Measurements from ENCODE around the gene TMC3. TPM values are rescaled to one million over a fixed set of nuclear protein-coding genes. Genes with fewer than 3 reads are reported as not detected.
"Not testable (repeated sequence)": the region's sequence is repeated elsewhere in the genome, so short reads cannot be mapped to it uniquely, and the experiment has no call there.

Gene TMC3
- not detected for total RNA-seq

- intact Hi-C loops (cut with micrococcal nuclease): no loop called here
Observed at GRCh38 chr15:81373775-81374395, at the start of gene TMC3. TMC3 (minus strand) TSS chr15:81374213; CDS start chr15:81374077, 136 bp downstream.

GRCh38 chr15:81421461-81421860 is 47.4 kb upstream of the TMC3 start:
- CTCF ChIA-PET: interaction anchor here (0.6 to 1.6 kb wide), 4 partner anchors 20 to 775 kb away, joined by 3 to 6 read pairs (median 5); no protein-coding TSS in a partner anchor
- no peak overlapping the region for H3K27ac Mint-ChIP-seq
- H3K27me3 Mint-ChIP-seq (ENCODE audit: low read depth): no peaks in the 10 kb centered on the region
- intact Hi-C loops (cut with micrococcal nuclease): no loop called here
- no peaks in the 10 kb centered on the region for H3K9me3 Mint-ChIP-seq
- no peak for DNase-seq
- H3K36me3 Mint-ChIP-seq (ENCODE audit: low read depth): no peaks in the 10 kb centered on the region
- H3K4me3 Mint-ChIP-seq: no peak overlapping the region
- H3K4me1 Mint-ChIP-seq (ENCODE audit: low read depth): no peaks in the 10 kb centered on the region

More at GRCh38 chr15:81373775-81374395, at the start of gene TMC3:
- no peaks in the 10 kb centered on the region for H3K9me3 Mint-ChIP-seq
- no peaks in the 10 kb centered on the region for H3K4me1 Mint-ChIP-seq (ENCODE audit: low read depth)
- DNase-seq: no peak
- H3K36me3 Mint-ChIP-seq (ENCODE audit: low read depth): no peaks in the 10 kb centered on the region
- H3K27me3 Mint-ChIP-seq (ENCODE audit: low read depth): no peaks in the 10 kb centered on the region
- no peak within 1 kb of the TSS for H3K4me3 Mint-ChIP-seq
- CTCF ChIA-PET: no interaction called here
- H3K27ac Mint-ChIP-seq: no peak within 1 kb of the TSS

- DNase-seq: no peak
- H3K36me3 Mint-ChIP-seq (ENCODE audit: low read depth): no peaks in the 10 kb centered on the region
- no peak overlapping the region for H3K4me3 Mint-ChIP-seq
- H3K27ac Mint-ChIP-seq: no peak overlapping the region
- H3K9me3 Mint-ChIP-seq: no peaks in the 10 kb centered on the region
- CTCF ChIA-PET: interaction anchor here (0.7 kb wide), 1 partner anchor 165 kb away, joined by 3 read pairs; no protein-coding TSS in a partner anchor
- peaks cover 8% of the 10 kb centered on the region for H3K27me3 Mint-ChIP-seq (ENCODE audit: low read depth)
- intact Hi-C loops (cut with micrococcal nuclease): no loop called here
- H3K4me1 Mint-ChIP-seq (ENCODE audit: low read depth): peaks cover 4% of the 10 kb centered on the region
Observed at GRCh38 chr15:81419332-81419943, 45.4 kb upstream of the TMC3 start.

- Mint-ChIP-seq H3K36me3 (ENCODE audit: low read depth) (no peaks in the 10 kb centered on the region), H3K27ac (no peak overlapping the region), H3K9me3 (no peaks in the 10 kb centered on the region), H3K27me3 (ENCODE audit: low read depth) (peaks cover 12% of the 10 kb centered on the region), H3K4me3 (no peak overlapping the region), H3K4me1 (ENCODE audit: low read depth) (peaks cover 8% of the 10 kb centered on the region)
- CTCF ChIA-PET: no interaction called here
- DNase-seq: no peak
- intact Hi-C loops (cut with micrococcal nuclease): no loop called here
Observed at GRCh38 chr15:81418891-81419290, 44.9 kb upstream of the TMC3 start.

- no peaks in the 10 kb centered on the region for H3K9me3 Mint-ChIP-seq
- H3K27ac Mint-ChIP-seq: no peak overlapping the region
- DNase-seq: no peak
- H3K36me3 Mint-ChIP-seq (ENCODE audit: low read depth): no peaks in the 10 kb centered on the region
- CTCF ChIA-PET: no interaction called here
- intact Hi-C loops (cut with micrococcal nuclease): no loop called here
- H3K4me3 Mint-ChIP-seq: no peak overlapping the region
- H3K4me1 Mint-ChIP-seq (ENCODE audit: low read depth): peaks cover 8% of the 10 kb centered on the region
- H3K27me3 Mint-ChIP-seq (ENCODE audit: low read depth): peaks cover 14% of the 10 kb centered on the region
Observed at GRCh38 chr15:81418444-81418843, 44.4 kb upstream of the TMC3 start.

GRCh38 chr15:81414274-81414968 is 40.4 kb upstream of the TMC3 start:
- H3K27me3 Mint-ChIP-seq (ENCODE audit: low read depth): peaks cover 16% of the 10 kb centered on the region
- H3K9me3 Mint-ChIP-seq; H3K4me3 Mint-ChIP-seq; H3K27ac Mint-ChIP-seq; intact Hi-C loops (cut with micrococcal nuclease); H3K36me3 Mint-ChIP-seq (ENCODE audit: low read depth): not testable (repeated sequence)
- H3K4me1 Mint-ChIP-seq (ENCODE audit: low read depth): peaks cover 12% of the 10 kb centered on the region
- DNase-seq: peak; percentile 11
- CTCF ChIA-PET: interaction anchor here (1.3 kb wide), 2 partner anchors 10 to 148 kb away, joined by 4 read pairs; no protein-coding TSS in a partner anchor

- Mint-ChIP-seq H3K27ac (no peak overlapping the region), H3K9me3 (no peaks in the 10 kb centered on the region), H3K36me3 (ENCODE audit: low read depth) (no peaks in the 10 kb centered on the region), H3K27me3 (ENCODE audit: low read depth) (peaks cover 16% of the 10 kb centered on the region), H3K4me1 (ENCODE audit: low read depth) (peaks cover 12% of the 10 kb centered on the region), H3K4me3 (no peak overlapping the region)
- intact Hi-C loops (cut with micrococcal nuclease): no loop called here
- no peak for DNase-seq
- CTCF ChIA-PET: interaction anchor here (1.3 kb wide), 2 partner anchors 9 to 148 kb away, joined by 4 read pairs; no protein-coding TSS in a partner anchor
Observed at GRCh38 chr15:81413851-81414250, 39.8 kb upstream of the TMC3 start.

GRCh38 chr15:81411969-81412633 is 38.1 kb upstream of the TMC3 start:
- Mint-ChIP-seq H3K27me3 (ENCODE audit: low read depth) (peaks cover 16% of the 10 kb centered on the region), H3K9me3 (no peaks in the 10 kb centered on the region), H3K4me3 (no peak overlapping the region), H3K36me3 (ENCODE audit: low read depth) (no peaks in the 10 kb centered on the region), H3K4me1 (ENCODE audit: low read depth) (peaks cover 12% of the 10 kb centered on the region), H3K27ac (no peak overlapping the region)
- CTCF ChIA-PET: interaction anchor here (0.5 kb wide), 1 partner anchor 19 kb away, joined by 5 read pairs; no protein-coding TSS in a partner anchor
- intact Hi-C loops (cut with micrococcal nuclease): no loop called here
- no peak for DNase-seq

GRCh38 chr15:81411051-81411450 is 37.0 kb upstream of the TMC3 start:
- intact Hi-C loops (cut with micrococcal nuclease): no loop called here
- H3K27ac Mint-ChIP-seq: no peak overlapping the region
- peaks cover 12% of the 10 kb centered on the region for H3K4me1 Mint-ChIP-seq (ENCODE audit: low read depth)
- peaks cover 16% of the 10 kb centered on the region for H3K27me3 Mint-ChIP-seq (ENCODE audit: low read depth)
- CTCF ChIA-PET: interaction anchor here (0.5 to 2.2 kb wide), 9 partner anchors 10 to 594 kb away, joined by 3 to 13 read pairs (median 4); no protein-coding TSS in a partner anchor
- no peaks in the 10 kb centered on the region for H3K9me3 Mint-ChIP-seq
- H3K36me3 Mint-ChIP-seq (ENCODE audit: low read depth): no peaks in the 10 kb centered on the region
- H3K4me3 Mint-ChIP-seq: no peak overlapping the region
- DNase-seq: no peak

GRCh38 chr15:81410318-81410753 is 36.3 kb upstream of the TMC3 start:
- H3K4me3 Mint-ChIP-seq: no peak overlapping the region
- H3K27ac Mint-ChIP-seq: no peak overlapping the region
- peak; percentile 31 for DNase-seq
- peaks cover 14% of the 10 kb centered on the region for H3K27me3 Mint-ChIP-seq (ENCODE audit: low read depth)
- H3K4me1 Mint-ChIP-seq (ENCODE audit: low read depth): peaks cover 12% of the 10 kb centered on the region
- H3K9me3 Mint-ChIP-seq: no peaks in the 10 kb centered on the region
- CTCF ChIA-PET: interaction anchor here (0.6 to 2.2 kb wide), 13 partner anchors 9 to 694 kb away, joined by 3 to 13 read pairs (median 4); no protein-coding TSS in a partner anchor
- intact Hi-C loops (cut with micrococcal nuclease): loop anchor here (1.0 kb wide), 1 partner anchor 529 kb away; no protein-coding TSS in a partner anchor
- no peaks in the 10 kb centered on the region for H3K36me3 Mint-ChIP-seq (ENCODE audit: low read depth)

GRCh38 chr15:81407718-81408117 is 33.7 kb upstream of the TMC3 start:
- Mint-ChIP-seq H3K27ac (no peak overlapping the region), H3K4me1 (ENCODE audit: low read depth) (peaks cover 4% of the 10 kb centered on the region), H3K36me3 (ENCODE audit: low read depth) (no peaks in the 10 kb centered on the region), H3K9me3 (no peaks in the 10 kb centered on the region), H3K4me3 (no peak overlapping the region), H3K27me3 (ENCODE audit: low read depth) (no peaks in the 10 kb centered on the region)
- no peak for DNase-seq
- CTCF ChIA-PET: interaction anchor here (1.0 to 2.8 kb wide), 5 partner anchors 9 to 304 kb away, joined by 3 to 16 read pairs (median 4); partner anchors contain the start of gene STARD5
- intact Hi-C loops (cut with micrococcal nuclease): loop anchor here (1.0 kb wide), 1 partner anchor 640 kb away; no protein-coding TSS in a partner anchor

- no peak overlapping the region for H3K27ac Mint-ChIP-seq
- intact Hi-C loops (cut with micrococcal nuclease): loop anchor here (1.0 kb wide), 1 partner anchor 640 kb away; no protein-coding TSS in a partner anchor
- no peaks in the 10 kb centered on the region for H3K36me3 Mint-ChIP-seq (ENCODE audit: low read depth)
- DNase-seq: no peak
- H3K9me3 Mint-ChIP-seq: no peaks in the 10 kb centered on the region
- no peaks in the 10 kb centered on the region for H3K27me3 Mint-ChIP-seq (ENCODE audit: low read depth)
- H3K4me1 Mint-ChIP-seq (ENCODE audit: low read depth): peaks cover 4% of the 10 kb centered on the region
- CTCF ChIA-PET: interaction anchor here (1.0 to 2.8 kb wide), 5 partner anchors 8 to 303 kb away, joined by 3 to 16 read pairs (median 4); partner anchors contain the start of gene STARD5
- no peak overlapping the region for H3K4me3 Mint-ChIP-seq
Observed at GRCh38 chr15:81407176-81407575, 33.2 kb upstream of the TMC3 start.

All from activated naive CD4-positive, alpha-beta T cell treated with anti-CD3 and anti-CD28 coated beads for 36 hours (primary cell).